Stimulated activated CD4-positive, alpha-beta T cell treated with anti-CD3 and anti-CD28 coated beads, Interleukin-15, amount 100 ng/mL, for 48 hours (primary cell): ENCODE results near the gene CEP104.

Experiments
- DNase-seq, 2 donors: peaks; one replicate each; pipeline ENCODE4 v3.0.0-alpha.2; 2020; ENCODE audit warnings: low read depth in 2 of 2

The CEP104 gene

DNA sequence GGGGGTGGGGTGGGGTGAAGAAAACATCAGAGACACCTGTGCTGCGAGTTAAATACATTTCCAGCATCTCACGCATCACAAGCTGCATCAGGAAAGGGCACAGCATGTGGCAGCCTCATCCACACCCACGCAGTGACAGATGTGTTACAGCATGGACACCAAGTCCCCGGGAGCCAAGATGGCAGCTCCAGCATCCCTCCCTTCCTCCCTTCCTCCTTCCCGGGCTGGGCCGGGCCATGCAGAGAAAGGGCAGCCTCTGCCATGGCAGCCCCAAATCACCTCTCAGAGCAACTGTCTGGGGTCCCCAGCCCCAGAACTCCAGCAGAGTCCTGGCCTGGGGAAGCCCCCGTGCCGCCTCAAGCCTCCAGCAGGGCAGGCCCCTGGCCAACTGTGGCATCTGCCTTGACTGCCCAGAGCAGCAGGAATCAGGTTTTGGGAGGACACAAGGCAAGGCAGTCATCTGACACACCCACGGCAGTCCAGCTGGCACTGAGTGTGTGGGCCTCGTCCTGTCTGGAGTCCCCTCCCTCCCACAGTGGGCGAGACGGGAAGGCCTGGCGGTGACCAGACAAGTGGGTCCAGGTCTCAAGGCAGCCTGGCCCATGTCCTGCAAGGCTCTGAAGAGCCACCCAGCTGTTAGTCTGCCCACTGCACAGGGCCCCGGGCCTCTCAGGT is 78.3 kb downstream of the CEP104 start:
- DNase-seq = no peak

DNA sequence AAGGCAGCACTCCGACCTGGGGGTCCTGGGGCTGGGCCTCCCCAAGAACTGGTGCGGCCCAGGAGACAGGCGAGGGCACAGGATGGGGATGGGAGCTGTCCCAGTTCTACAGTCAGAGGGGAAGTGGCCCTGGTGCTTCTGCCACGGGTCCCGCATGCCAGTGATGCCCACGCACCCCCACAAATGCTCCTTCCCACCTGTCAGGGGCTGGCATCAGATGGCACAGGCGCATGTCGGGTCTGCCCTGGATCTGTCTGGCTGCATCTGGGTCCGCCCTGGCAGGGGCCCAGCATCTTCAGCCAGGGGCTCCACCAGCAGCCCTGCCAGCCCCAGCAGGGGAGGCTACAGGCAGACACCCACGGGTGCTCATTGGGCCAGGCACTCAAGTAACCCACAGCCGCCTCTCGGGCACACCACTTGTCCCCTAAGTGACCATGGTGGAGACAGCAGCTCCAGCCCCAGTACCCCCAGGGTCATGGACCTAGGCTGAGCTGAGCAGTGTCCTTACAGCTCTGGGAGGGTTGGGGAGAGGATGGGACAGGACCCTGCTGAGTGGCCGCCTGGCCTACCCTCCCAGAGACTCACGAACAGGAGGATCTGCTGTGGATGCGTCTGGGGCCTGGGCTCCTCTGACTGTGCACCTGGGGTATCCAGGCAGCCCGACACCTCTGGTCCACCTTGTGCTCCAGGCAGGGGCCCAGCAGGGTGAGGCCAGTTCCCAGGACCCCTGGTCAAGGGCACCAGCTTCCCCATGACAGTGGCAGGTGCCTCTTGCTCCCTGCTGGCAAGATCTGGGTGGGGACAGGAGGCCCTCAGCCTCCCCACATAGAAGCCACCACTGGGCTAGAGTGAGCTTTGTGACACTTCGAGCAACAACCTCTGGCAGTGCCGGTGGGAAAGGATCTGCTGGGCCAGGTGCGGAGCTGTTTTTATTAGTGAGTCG is 79.1 kb downstream of the CEP104 start:
- DNase-seq = no peak

DNA sequence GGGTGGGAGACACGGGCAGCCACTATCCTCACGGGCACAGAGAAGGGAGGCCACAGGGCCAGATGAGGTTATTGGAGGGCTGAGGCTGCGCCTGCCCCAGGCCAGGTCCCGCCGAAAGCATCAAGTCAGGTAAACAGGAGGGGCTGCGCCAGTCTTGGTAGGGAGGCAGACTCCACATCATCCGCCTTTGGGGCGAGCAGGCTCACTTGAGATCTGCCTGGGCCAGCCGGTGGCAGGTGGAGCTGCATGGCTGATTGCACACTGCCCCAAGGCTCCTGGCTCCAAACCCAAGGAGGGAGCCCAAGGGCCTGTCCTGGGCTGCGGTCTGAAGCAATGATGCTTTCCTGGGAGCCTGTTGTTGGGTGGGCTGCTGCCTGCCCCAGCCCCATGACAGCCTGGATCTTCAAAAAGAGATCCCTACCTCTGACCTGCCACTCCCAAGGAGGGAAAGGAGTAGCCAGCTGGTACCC is 79.9 kb downstream of the CEP104 start:
- DNase-seq = no peak

DNA sequence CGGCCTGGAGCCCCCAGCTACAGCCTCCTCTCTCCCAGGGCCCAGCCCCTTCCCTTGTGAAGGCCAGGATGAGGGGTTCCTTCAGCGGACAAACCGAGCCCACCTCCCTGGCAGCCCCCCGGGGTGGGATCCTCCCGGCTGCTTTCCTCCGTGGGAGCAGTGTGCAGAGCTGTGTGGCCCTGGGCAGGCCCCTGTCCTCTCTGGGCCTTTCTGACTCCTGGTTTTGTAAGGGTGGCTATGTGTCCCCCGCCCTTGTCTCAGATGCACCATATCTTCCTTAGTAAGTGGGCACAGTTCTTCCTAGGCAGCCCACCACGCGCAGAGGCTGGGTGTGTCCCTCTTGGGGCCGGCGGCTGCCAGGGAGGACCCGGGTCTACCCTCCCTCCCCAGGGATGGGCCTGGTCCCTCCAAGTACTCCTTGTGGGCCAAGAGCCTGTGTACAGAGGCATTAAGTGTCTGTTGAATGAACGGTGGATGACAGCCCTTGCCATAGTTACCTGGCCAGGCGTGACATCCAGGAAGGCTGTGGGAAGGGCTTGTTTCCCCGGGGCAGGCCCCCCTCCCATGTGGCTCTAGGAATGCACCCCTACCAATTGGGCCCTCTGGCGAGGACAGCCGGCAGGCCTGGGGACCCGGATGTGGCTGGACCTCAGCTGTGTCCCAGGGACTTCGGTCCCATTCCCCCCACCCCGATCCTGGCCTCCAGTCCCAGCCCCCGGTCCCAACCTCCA is 80.6 kb downstream of the CEP104 start:
- DNase-seq = no peak

DNA sequence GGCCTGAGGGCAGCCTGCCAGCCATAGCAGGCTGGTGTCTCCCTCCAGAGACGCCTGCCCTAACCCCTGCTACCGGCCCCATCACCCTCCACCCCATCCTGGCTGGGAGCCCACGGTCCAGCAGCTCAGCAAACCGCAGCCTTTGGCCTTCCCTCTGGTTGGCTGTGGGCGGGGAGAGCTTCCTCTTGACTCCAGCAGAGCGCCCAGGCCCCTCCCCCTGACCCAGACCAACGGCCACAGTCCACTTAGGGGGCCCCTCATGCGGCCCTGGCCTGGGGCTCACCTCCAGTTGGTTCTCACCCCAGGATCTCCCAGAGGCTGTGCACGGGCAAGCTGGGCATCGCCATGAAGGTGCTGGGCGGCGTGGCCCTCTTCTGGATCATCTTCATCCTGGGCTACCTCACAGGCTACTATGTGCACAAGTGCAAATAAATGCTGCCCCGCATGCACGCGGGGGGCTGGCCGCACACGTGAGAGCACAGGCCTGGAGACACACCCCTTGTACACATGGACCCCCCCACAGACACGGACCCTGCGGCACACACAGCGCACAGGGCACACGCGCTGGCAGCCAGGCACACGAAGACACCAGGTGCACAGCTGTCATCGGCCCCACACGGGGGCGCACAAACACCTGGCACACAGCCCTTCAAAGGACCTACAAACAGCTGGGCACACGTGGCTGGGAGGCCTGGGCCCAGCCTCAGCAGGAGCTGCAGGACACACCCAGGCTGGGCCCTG is 81.4 kb downstream of the CEP104 start:
- DNase-seq = peak in 1 of 2 donors; percentile 30

DNA sequence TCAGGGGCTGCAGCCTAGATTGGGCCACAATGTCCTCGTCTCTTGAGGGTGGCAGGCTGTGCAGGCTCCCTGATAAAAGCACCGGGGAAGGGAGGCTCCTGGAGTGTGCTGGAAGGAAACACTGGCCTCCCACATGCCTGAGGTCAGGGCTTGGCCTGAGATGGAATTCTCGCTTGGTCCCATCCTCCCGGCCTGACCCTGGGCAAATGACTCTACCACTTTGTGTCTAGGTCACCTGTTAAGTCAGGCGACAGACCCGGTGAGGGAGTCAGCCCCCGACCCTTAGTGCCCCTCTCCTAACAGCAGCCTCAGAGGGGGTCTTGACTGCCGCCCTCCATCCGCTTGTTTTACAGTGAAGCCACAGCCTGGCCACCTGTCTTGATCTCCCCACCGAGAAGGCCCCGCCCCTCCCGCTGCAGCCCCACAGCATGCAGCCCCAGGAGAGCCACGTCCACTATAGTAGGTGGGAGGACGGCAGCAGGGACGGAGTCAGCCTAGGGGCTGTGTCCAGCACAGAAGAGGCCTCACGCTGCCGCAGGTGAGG is 82.0 kb downstream of the CEP104 start:
- DNase-seq = no peak

DNA sequence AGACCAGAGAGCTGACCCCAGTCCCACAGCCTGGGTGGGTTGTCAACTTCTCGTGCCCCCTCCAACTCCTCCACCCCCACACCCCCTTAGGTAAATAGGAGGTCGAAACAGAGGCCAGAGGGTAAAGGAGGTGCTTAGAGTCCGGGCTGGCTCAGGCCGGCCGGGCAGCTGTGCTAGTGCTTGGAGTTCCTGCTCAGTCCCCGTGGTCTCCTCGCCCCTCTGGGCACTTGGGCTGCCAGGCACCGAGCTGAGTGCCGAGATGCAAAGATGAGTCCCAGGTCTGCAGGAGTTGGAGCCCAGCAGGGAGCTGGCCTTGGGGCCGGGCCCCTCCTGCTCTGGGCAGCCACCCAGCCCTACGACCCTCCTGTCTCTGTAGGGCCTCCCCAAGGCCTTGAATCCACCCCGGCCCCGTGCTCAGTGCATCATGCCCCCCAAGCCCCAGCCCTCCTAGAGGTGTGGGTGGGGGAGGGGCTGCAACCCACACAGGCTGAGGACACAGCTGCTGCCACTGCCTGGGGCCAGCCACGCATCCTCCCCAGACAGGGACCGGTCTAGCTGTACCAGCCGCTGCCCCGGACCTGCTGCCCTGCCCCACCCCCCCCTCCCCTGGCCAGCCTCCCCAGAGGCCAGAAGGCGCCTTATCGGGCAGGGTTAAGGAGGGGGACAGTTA is 82.6 kb downstream of the CEP104 start:
- DNase-seq = no peak

DNA sequence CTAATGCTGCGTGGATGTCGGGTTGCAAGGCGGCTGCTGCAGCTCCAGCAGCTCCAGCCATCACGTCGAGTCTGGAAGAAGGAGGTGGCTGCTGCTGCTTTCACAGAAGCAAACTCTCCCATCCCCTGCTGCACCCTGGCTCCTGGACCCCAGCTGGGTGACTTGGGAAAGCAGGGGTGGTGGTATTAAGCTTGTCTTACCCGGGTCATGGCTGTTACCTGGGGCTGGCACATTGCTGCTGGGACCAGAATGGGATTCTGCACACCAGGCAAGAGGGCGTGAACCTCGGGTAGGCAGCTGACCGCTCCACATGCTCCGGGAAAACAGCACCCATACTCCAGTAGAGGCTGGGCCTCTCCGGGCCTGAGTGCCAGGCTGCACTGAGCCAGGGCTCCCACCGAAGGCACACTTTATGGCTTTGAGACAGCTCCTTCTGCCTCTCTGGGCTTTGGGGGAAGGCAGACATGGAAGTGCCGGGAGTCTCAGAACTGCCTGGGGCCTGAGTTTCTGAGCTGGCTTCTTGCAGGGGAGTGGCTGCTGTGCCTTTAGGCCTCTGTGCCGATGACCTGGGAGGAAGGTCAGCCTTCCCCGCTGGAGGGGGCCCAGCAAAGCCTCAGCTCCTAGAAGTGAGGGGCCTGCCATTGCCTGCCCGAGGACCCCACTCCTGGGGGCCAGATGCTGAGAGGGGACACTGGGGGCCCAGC is 83.3 kb downstream of the CEP104 start:
- no peak for DNase-seq

DNA sequence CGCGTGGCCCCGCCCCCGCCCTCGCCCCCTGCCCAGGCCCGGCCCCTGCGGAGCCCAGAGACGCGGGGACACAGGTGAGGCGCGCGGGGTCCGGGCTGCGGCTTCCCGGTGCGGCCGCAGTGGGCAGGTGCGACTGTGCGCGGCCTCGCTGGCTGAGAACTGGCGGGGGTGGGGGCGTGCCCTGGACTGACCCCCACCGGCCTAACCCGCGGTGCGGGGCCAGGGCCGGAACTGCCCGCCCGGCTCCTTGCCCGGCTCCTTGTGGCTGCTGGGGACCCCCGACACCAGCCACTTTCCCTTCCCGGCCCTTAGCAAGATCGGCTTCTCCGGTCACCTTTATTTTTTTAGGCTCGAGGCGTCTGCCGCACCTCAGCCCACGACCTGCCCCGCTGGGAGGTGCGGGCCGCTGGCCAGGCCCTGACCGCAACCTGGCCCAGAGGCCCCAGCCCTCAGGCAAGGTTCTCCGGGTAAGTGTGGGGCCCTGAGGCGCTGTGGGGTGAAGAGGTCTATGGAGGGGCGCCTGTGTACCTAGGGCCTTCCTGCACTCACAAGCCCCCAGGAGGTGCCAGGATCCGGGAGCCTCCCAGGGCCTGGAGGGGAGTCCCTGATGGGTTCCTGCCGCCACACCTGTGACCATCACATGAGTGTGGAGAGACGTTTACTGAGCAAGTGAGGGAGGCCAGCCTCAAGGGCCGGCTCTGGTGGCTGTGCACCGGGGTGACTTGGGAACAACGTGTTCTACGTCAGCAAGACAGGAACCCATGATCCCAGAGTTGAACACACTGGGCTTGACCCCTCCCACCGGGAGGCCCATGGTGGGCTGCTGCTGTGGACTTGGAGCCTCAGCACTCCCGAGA is 84.1 kb downstream of the CEP104 start, which contains the start of gene SMIM1:
Gene SMIM1, plus strand, starts transcription at position 35 of the 857 bp plus-strand sequence. CDS start 2,625 bp downstream, outside the sequence.
- no peak for DNase-seq

DNA sequence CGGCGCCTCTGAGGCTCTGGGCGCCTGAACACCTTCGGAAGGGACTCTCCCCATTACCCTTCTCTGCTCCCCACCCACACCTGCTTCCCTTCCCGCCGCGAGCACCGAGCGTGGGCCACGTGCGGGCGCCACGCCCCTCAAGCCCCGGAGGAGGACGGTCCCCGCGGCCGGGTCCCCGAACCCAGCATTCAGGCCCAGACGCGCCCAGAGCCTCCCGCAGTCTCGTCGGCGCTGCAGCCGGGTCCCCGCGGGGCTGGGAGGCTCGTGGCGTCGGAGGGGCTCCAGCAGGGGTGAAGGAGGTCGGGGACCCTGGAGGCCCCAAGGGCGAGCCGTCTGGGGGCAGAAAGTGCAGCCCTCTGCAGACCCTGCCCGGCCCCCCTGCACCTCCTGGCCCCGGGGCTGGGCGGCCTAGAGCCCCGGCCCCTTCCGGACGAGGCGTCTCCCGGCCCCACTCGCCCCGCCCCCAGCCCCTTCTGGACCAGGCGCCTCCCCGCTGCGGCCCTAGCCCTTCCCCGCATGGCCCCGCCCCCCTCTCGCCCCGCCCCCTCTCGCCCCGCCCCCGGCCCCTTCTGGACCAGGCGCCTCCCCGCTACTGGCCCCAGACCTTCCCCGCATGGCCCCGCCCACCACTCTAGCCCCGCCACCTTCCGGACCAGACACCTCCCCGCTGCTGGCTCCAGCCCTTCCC is 84.8 kb downstream of the CEP104 start:
- DNase-seq = peak; percentile 86 to 87

DNA sequence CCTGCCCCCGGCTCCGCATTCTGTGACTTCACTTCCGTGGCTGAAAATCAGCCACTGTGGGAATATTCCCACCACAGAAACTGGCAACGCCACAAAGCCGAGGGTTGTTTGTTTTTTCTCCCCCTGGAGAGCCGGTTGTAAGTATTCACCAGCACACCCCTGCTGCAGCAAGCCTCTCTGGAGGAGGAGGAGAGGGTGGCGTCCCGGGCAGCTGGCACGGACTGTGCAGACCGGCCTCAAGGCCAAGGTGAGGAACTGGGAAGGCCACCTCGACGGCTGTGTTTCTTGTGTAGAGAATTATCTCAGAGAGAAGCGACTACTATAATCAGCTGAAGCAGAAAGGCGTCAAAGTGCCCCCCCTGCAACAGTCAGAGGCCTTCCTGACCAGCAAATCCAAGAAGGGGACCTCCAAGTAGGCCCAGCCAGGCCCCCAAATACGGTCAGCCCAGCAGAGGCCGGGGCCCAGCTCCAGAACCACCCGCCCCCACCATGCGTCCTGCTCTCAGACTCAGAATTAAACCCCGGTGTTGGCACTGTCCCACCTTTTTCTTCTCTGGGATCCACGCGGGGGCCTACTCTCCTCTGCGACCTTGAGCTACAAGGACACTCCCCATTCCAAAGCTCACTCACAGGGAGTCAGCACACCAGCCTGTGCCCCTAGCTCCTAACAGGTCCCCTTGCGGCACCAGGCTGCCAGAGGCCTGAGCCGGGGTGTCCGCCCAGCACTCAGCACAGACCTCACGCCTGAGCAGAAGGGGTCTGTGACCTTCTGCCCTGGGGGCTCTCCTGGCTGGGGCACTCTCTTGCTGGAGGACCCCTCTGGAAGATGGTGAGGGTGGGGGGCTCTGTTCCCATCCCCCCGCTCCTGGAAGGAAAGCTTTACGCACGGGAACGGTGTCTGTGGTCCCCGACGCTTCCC is 85.6 kb downstream of the CEP104 start:
- no peak for DNase-seq

DNA sequence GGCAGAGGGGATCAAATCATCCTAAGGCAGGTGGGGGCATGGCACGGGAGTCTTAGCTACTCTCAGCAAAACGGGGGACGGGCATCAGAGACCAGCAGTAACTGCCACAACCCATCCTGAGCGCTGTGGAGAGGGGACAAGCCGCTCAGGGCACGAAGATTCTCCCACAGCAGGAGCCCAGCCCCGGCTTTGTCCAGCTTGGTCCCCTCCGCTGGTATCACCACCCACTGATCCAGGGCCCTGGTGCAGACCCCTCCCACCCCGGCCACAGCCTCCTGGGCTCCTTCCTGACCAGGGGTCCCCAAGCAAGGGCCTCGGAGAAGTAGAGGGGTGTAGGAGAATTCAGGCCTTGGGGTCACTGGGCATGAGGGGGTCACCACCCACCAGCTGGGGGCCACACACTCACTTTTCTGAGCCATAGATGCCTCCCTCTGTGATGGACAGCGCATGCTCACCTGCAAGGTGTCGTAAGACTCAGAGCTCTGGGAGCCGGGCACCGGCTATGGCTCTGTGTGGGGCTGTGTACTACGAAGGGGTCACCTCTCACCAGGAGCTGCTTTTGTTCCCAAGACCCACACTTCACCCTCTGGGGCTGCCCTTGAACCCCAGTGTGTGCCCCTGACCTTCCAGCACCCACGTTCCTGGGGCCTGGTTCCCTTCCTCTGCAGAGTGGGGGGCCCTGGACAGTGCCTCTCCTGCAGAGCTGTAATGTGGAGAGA is 86.8 kb downstream of the CEP104 start:
- no peak for DNase-seq

DNA sequence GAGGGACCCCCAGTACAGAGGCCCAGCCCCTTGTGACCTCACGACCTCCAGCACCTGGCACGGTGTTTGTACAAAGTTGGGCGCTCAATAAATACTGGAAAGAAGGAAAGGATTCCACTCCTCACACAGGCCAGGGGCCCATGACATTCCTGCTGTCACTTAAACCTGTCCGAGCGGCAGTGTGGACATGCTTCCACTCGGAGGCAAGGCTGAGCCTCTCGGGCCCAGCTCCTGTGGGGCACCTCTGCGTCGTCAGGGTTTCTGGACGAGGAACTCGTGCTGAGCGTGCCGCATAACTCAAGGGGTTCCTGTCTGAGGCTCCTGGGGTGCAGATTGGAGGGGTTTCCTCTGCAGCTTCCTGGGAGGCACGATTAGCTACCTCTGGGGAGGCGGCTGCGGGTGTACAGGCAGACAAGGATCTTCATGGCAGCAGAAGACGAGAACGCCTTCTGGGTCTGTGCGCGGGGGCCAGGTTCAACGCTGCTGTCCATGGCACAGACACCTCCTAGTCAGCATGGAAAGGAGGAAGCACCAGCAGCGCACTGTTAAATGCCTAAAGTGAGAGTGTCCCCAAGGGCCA is 88.1 kb downstream of the CEP104 start:
- DNase-seq = no peak

DNA sequence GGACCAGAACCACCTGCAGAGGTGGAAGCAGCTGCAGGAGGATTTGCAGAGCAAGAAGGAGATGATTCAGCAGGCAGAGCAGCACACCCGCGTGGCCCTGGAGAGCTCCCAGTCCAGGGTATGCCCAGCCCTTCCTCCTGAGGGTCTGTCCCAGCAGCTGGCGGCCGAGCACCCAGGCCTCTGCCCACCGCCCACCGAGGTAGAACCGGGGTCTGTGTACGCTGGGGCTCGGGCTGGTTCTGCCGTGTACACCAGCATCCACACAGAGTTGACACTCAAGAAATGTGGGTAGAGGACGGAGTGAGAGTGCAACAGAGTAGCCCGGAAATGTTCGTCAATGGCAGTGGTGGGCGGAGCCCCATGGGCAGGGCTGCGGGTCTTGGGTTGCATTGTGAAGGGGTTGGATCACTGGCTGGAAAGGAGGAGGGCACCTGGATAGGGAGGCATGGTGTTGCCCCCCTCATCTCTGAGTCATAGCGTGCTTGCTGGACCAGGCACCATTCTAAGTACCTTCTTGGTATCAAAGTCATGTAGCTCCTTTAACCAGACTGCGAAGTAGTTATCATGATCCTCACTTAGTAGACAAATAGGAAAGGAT is 89.6 kb downstream of the CEP104 start:
- no peak for DNase-seq

DNA sequence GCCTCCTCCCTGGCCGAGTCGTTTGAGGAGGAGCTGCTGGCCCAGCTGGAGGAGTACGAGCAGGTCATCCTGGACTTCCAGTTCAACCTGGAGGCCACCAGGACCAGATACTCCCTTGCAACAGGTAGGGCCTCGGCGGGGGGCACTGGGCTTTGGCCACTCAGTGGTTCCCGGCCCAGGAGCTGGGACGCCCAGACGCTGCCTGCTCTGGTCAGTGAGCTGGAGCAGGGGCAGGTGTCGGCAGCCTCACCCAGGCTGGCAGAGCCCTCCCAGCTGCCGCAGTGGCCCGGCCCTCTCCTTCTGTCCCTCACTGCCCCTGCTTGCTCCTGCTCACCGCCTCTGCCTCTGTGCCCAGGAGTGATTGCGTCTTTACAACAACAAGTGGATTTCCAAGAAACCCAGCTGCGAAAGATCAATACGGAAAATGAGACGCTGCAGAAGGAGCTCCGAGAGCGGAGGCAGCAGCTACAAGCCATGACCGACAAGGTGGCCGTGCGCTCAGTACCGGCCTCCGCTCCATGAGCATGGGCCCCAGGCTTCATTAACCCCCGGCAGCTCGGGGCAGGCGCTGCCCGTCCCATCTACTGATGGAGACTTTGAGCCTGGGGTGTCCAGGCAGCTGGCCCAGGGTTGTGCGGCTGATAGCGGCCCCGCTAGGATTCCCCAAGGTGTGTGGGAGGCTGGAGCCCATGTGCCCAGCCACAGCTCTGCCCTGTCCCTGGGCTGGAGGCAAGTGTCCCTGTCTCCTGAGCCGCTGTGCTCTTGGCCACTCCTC is 93.5 kb downstream of the CEP104 start:
- DNase-seq = no peak
